ENCODE data around the gene HS3ST2.

The HS3ST2 gene

DNA sequence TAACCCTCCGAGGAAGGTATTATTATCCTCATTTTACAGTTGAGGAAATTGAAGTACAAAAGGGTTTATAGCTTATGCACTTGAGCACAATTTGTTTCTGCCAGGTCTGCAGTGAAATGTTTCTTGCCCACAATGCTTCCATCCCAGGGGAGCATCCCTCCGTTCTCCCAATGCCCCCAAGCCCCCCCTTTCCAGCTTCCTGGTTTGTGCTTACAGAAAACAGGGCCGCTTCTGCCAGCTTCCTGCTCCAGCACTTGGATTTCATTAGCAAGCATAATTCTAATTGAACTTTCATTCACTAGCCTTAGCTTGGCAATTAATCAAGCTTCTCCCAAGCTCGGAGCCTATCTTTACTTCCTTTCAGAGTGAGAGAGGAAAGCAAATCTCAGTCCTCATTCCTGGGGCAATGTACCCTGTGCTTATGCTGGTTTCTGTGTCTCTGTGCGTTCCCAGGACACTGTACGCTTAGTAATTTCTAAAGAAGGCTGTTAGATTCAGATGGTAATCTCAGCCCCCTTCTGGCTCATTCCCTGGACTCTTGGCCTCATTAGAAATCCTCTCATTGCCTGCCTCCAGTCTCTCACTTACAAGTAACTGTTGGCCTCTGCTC, 141.6 kb downstream of the HS3ST2 start:
- POLR2A ChIA-PET = no interaction called here
- no peaks in the 10 kb centered on the region for H3K4me1 ChIP-seq (ENCODE audit: control insufficient read depth, insufficient read depth, low read length)
- CTCF ChIA-PET = no interaction called here
- no peaks in the 10 kb centered on the region for H3K9me3 ChIP-seq (ENCODE audit: control insufficient read depth, insufficient read depth, low read depth, low read length)
- no peaks in the 10 kb centered on the region for H3K36me3 ChIP-seq (ENCODE audit: control insufficient read depth in 2 of 2, insufficient read depth in 1 of 2, low read length in 2 of 2)
- no peak overlapping the region for H3K27ac ChIP-seq (ENCODE audit: extremely low read depth, low read depth, low read length)
- no peak for TF ChIP-seq ZNF169 (tag by site-specific recombination; IDR thresholded peaks at IDR 0.05)
- TF ChIP-seq ZNF423 (tag by site-specific recombination; IDR thresholded peaks at IDR 0.05) = no peak
- no peak for TF ChIP-seq WT1 (tag by site-specific recombination; IDR thresholded peaks at IDR 0.05)
- no peak overlapping the region for H3K4me3 ChIP-seq (ENCODE audit: low read depth, low read length)

GRCh38 chr16:22961206-22961605, 147.2 kb downstream of the HS3ST2 start:
- H3K36me3 ChIP-seq (ENCODE audit: control insufficient read depth in 2 of 2, insufficient read depth in 1 of 2, low read length in 2 of 2) = no peaks in the 10 kb centered on the region
- H3K9me3 ChIP-seq (ENCODE audit: control insufficient read depth, insufficient read depth, low read depth, low read length) = no peaks in the 10 kb centered on the region
- ChIA-PET POLR2A (no interaction called here), CTCF (interaction anchor here (0.7 kb wide), 1 partner anchor 196 kb away, joined by 3 read pairs; no protein-coding TSS in a partner anchor)
- H3K4me1 ChIP-seq (ENCODE audit: control insufficient read depth, insufficient read depth, low read length) = no peaks in the 10 kb centered on the region
- TF ChIP-seq ZNF776 (tag by site-specific recombination; IDR thresholded peaks at IDR 0.05; ENCODE audit: borderline replicate concordance) (no peak), ZNF596 (tag by site-specific recombination; IDR thresholded peaks at IDR 0.05) (no peak), ZNF248 (tag by site-specific recombination; IDR thresholded peaks at IDR 0.05) (no peak), ZNF2 (tag by site-specific recombination; IDR thresholded peaks at IDR 0.05) (no peak), ZNF580 (tag by site-specific recombination; IDR thresholded peaks at IDR 0.05) (no peak), ZNF169 (tag by site-specific recombination; IDR thresholded peaks at IDR 0.05) (no peak), ZNF239 (tag by site-specific recombination; IDR thresholded peaks at IDR 0.05) (no peak), KLF7 (tag by site-specific recombination; IDR thresholded peaks at IDR 0.05; ENCODE audit: borderline replicate concordance) (no peak), MZF1 (tag by site-specific recombination; IDR thresholded peaks at IDR 0.05; ENCODE audit: borderline replicate concordance) (no peak), HOXC10 (CRISPR knock-in tag; IDR thresholded peaks at IDR 0.05) (no peak), ZBTB26 (tag by site-specific recombination; optimal IDR thresholded peaks at IDR 0.05) (no peak), GLIS2 (tag by site-specific recombination; IDR thresholded peaks at IDR 0.05) (no peak), KLF1 (tag by site-specific recombination; IDR thresholded peaks at IDR 0.05) (no peak), BCL11B (tag by site-specific recombination; IDR thresholded peaks at IDR 0.05; ENCODE audit: low read depth) (no peak), ZNF610 (tag by site-specific recombination; IDR thresholded peaks at IDR 0.05; ENCODE audit: borderline replicate concordance) (no peak), ZNF266 (tag by site-specific recombination; IDR thresholded peaks at IDR 0.05; ENCODE audit: low read depth) (no peak)
- TF ChIP-seq, protein P1, sequence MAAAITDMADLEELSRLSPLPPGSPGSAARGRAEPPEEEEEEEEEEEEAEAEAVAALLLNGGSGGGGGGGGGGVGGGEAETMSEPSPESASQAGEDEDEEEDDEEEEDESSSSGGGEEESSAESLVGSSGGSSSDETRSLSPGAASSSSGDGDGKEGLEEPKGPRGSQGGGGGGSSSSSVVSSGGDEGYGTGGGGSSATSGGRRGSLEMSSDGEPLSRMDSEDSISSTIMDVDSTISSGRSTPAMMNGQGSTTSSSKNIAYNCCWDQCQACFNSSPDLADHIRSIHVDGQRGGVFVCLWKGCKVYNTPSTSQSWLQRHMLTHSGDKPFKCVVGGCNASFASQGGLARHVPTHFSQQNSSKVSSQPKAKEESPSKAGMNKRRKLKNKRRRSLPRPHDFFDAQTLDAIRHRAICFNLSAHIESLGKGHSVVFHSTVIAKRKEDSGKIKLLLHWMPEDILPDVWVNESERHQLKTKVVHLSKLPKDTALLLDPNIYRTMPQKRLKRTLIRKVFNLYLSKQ (tag by site-specific recombination; IDR thresholded peaks at IDR 0.05; ENCODE audit: borderline replicate concordance) = no peak
- TF ChIP-seq, protein P2, sequence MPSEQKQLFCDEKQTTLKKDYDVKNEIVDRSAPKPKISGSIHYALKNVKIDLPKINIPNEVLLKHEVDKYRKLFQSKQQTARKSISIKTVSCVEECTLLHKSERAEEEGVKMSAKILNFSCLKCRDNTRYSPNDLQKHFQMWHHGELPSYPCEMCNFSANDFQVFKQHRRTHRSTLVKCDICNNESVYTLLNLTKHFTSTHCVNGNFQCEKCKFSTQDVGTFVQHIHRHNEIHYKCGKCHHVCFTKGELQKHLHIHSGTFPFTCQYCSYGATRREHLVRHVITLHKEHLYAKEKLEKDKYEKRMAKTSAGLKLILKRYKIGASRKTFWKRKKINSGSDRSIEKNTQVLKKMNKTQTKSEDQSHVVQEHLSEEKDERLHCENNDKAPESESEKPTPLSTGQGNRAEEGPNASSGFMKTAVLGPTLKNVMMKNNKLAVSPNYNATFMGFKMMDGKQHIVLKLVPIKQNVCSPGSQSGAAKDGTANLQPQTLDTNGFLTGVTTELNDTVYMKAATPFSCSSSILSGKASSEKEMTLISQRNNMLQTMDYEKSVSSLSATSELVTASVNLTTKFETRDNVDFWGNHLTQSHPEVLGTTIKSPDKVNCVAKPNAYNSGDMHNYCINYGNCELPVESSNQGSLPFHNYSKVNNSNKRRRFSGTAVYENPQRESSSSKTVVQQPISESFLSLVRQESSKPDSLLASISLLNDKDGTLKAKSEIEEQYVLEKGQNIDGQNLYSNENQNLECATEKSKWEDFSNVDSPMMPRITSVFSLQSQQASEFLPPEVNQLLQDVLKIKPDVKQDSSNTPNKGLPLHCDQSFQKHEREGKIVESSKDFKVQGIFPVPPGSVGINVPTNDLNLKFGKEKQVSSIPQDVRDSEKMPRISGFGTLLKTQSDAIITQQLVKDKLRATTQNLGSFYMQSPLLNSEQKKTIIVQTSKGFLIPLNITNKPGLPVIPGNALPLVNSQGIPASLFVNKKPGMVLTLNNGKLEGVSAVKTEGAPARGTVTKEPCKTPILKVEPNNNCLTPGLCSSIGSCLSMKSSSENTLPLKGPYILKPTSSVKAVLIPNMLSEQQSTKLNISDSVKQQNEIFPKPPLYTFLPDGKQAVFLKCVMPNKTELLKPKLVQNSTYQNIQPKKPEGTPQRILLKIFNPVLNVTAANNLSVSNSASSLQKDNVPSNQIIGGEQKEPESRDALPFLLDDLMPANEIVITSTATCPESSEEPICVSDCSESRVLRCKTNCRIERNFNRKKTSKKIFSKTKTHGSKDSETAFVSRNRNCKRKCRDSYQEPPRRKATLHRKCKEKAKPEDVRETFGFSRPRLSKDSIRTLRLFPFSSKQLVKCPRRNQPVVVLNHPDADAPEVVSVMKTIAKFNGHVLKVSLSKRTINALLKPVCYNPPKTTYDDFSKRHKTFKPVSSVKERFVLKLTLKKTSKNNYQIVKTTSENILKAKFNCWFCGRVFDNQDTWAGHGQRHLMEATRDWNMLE (tag by site-specific recombination; conservative IDR thresholded peaks at IDR 0.05; ENCODE audit: low read depth) = no peak
- TF ChIP-seq, protein P3, sequence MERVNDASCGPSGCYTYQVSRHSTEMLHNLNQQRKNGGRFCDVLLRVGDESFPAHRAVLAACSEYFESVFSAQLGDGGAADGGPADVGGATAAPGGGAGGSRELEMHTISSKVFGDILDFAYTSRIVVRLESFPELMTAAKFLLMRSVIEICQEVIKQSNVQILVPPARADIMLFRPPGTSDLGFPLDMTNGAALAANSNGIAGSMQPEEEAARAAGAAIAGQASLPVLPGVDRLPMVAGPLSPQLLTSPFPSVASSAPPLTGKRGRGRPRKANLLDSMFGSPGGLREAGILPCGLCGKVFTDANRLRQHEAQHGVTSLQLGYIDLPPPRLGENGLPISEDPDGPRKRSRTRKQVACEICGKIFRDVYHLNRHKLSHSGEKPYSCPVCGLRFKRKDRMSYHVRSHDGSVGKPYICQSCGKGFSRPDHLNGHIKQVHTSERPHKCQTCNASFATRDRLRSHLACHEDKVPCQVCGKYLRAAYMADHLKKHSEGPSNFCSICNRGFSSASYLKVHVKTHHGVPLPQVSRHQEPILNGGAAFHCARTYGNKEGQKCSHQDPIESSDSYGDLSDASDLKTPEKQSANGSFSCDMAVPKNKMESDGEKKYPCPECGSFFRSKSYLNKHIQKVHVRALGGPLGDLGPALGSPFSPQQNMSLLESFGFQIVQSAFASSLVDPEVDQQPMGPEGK (tag by site-specific recombination; IDR thresholded peaks at IDR 0.05) = no peak
- no peak overlapping the region for H3K27ac ChIP-seq (ENCODE audit: extremely low read depth, low read depth, low read length)
- H3K4me3 ChIP-seq (ENCODE audit: low read depth, low read length) = no peak overlapping the region
